ENCODE measurements around the gene CT45A9.

DNA sequence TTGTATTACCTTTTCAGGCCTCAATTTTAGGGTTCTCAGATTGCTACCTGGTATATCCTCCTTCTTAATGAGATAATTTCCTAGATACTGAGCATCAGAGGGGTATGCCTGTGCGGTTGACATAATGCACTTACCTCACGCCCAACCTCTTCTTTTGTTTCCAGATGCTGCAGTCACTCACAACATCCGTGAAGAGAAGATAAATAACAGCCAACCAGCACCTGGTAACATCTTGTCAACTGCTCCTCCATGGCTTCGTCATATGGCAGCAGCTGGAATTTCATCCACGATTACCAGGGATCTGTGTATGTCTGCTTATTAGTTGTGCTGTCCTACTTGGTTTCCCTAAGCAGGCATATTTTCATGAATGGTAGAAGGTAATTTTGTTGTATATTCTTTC, 38.6 kb upstream of the CT45A9 start:
- TF ChIP-seq, protein P1, sequence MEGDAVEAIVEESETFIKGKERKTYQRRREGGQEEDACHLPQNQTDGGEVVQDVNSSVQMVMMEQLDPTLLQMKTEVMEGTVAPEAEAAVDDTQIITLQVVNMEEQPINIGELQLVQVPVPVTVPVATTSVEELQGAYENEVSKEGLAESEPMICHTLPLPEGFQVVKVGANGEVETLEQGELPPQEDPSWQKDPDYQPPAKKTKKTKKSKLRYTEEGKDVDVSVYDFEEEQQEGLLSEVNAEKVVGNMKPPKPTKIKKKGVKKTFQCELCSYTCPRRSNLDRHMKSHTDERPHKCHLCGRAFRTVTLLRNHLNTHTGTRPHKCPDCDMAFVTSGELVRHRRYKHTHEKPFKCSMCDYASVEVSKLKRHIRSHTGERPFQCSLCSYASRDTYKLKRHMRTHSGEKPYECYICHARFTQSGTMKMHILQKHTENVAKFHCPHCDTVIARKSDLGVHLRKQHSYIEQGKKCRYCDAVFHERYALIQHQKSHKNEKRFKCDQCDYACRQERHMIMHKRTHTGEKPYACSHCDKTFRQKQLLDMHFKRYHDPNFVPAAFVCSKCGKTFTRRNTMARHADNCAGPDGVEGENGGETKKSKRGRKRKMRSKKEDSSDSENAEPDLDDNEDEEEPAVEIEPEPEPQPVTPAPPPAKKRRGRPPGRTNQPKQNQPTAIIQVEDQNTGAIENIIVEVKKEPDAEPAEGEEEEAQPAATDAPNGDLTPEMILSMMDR (tag by site-specific recombination; IDR thresholded peaks at IDR 0.05) = no peak
- TF ChIP-seq KLF16 (tag by site-specific recombination; IDR thresholded peaks at IDR 0.05) = no peak
- no peak for TF ChIP-seq ZNF521 (tag by site-specific recombination; IDR thresholded peaks at IDR 0.05)
- TF ChIP-seq GFI1B (tag by site-specific recombination; IDR thresholded peaks at IDR 0.05) = no peak

Measured in HEK293 (cell line).